Progenitor cell of endocrine pancreas (in vitro differentiated cells): ENCODE results near the gene LENEP. TPM values are rescaled to one million over a fixed set of nuclear protein-coding genes. Genes with fewer than 3 reads are reported as not detected.

Experiments used
- DNase-seq: peaks from one replicate; pipeline ENCODE4 v3.0.0; 2021; ENCODE audit warnings: low spot score; ENCODE audit not compliant: unreplicated experiment
- H3K27ac Mint-ChIP-seq: 2 replicates; pipeline ENCODE4 v1.8.0; 2021; ENCODE audit warnings: mild to moderate bottlenecking, moderate library complexity, mixed read lengths
- H3K27me3 Mint-ChIP-seq: 2 replicates; pipeline ENCODE4 v1.8.0; 2021; ENCODE audit warnings: mixed read lengths
- H3K36me3 Mint-ChIP-seq: 2 replicates; pipeline ENCODE4 v1.8.0; 2022; ENCODE audit warnings: mixed read lengths; ENCODE audit not compliant: insufficient read depth
- H3K4me1 Mint-ChIP-seq: 2 replicates; pipeline ENCODE4 v1.8.0; 2021; ENCODE audit warnings: low read depth, mixed read lengths
- H3K4me3 Mint-ChIP-seq: 2 replicates; pipeline ENCODE4 v1.8.0; 2021; ENCODE audit warnings: low read depth, mild to moderate bottlenecking, moderate library complexity, mixed read lengths
- H3K9me3 Mint-ChIP-seq: 2 replicates; pipeline ENCODE4 v1.8.0; 2021; ENCODE audit warnings: low read depth, mixed read lengths
- CTCF ChIP-seq: fragments of 200-600 bp; sonication (generic); IDR thresholded peaks from one replicate; pipeline ENCODE4 v1.5.0; 2021; ENCODE audit warnings: antibody characterized with exemption, mild to moderate bottlenecking; ENCODE audit not compliant: unreplicated experiment
- total RNA-seq: library from RNA; stranded (reverse); gene quantifications from 2 replicates; pipeline ENCODE4 v1.2.1, GENCODE V29; 2021

LENEP gene
- total RNA-seq, 1 donor from 2014 or later: 0.84 TPM

GRCh38 chr1:154999571-155000410 lies 6.4 kb downstream of the LENEP start:
- no peaks in the 10 kb centered on the region for H3K27me3 Mint-ChIP-seq
- peak overlapping the region; percentile 98 for H3K27ac Mint-ChIP-seq
- no peak for DNase-seq
- TF ChIP-seq CTCF: no peak
- no peaks in the 10 kb centered on the region for H3K9me3 Mint-ChIP-seq
- H3K4me1 Mint-ChIP-seq: peaks cover 14% of the 10 kb centered on the region
- H3K4me3 Mint-ChIP-seq: peak overlapping the region; percentile 89
- H3K36me3 Mint-ChIP-seq: no peaks in the 10 kb centered on the region

GRCh38 chr1:155000411-155000725 lies 7.0 kb downstream of the LENEP start:
- H3K27me3 Mint-ChIP-seq: no peaks in the 10 kb centered on the region
- peak overlapping the region; percentile 98 for H3K27ac Mint-ChIP-seq
- no peak for DNase-seq
- no peaks in the 10 kb centered on the region for H3K36me3 Mint-ChIP-seq
- H3K4me1 Mint-ChIP-seq: peaks cover 14% of the 10 kb centered on the region
- no peaks in the 10 kb centered on the region for H3K9me3 Mint-ChIP-seq
- H3K4me3 Mint-ChIP-seq: peak overlapping the region; percentile 89
- TF ChIP-seq CTCF: no peak

GRCh38 chr1:155000726-155001424 lies 7.5 kb downstream of the LENEP start:
- H3K4me1 Mint-ChIP-seq: peaks cover 14% of the 10 kb centered on the region
- DNase-seq: peak; percentile 98
- no peaks in the 10 kb centered on the region for H3K36me3 Mint-ChIP-seq
- peak overlapping the region; percentile 95 for H3K27ac Mint-ChIP-seq
- no peak for TF ChIP-seq CTCF
- no peaks in the 10 kb centered on the region for H3K27me3 Mint-ChIP-seq
- H3K9me3 Mint-ChIP-seq: no peaks in the 10 kb centered on the region
- H3K4me3 Mint-ChIP-seq: peak overlapping the region; percentile 89

- Mint-ChIP-seq H3K9me3 (no peaks in the 10 kb centered on the region), H3K4me1 (peaks cover 16% of the 10 kb centered on the region), H3K27me3 (no peaks in the 10 kb centered on the region), H3K36me3 (no peaks in the 10 kb centered on the region), H3K4me3 (peak overlapping the region; percentile 89), H3K27ac (peak overlapping the region; percentile 95)
- TF ChIP-seq CTCF: no peak
- no peak for DNase-seq
These were observed 8.0 kb downstream of the LENEP start for GRCh38 chr1:155001425-155001674.

- peaks cover 17% of the 10 kb centered on the region for H3K4me1 Mint-ChIP-seq
- H3K9me3 Mint-ChIP-seq: no peaks in the 10 kb centered on the region
- DNase-seq: peak; percentile 99
- no peaks in the 10 kb centered on the region for H3K36me3 Mint-ChIP-seq
- H3K27me3 Mint-ChIP-seq: no peaks in the 10 kb centered on the region
- peak; percentile 48 for TF ChIP-seq CTCF
- H3K4me3 Mint-ChIP-seq: peak overlapping the region; percentile 89
- H3K27ac Mint-ChIP-seq: peak overlapping the region; percentile 95
These were observed 8.5 kb downstream of the LENEP start for GRCh38 chr1:155001675-155002463.
